Heart right ventricle (tissue), 16 donors: ENCODE data around the gene CRACR2B. TPM values are rescaled to one million over a fixed set of nuclear protein-coding genes. Genes with fewer than 3 reads are reported as not detected.

Source experiments
- ATAC-seq, 8 donors: fragments of 200-7000 bp; cut with Tn5 transposase; one replicate each; pipeline ENCODE4 v1.9.1; 2020; ENCODE audit warnings: mild to moderate bottlenecking in 8 of 8, moderate library complexity in 8 of 8, moderate number of reproducible peaks in 1 of 8
- DNase-seq, 2 donors: peaks; one replicate each; pipeline ENCODE4 v3.0.0-alpha.2; 2020
- H3K27ac ChIP-seq, 10 donors: fragments of 200-600 bp; sonication (generic) in 2 of 10; one replicate each; pipeline versions ENCODE4 v1.5.0 to v1.8.0; 2020 to 2022; ENCODE audit warnings: mild to moderate bottlenecking in 3 of 10
- H3K27me3 ChIP-seq, 7 donors: fragments of 200-600 bp; one replicate each; pipeline ENCODE4 v1.8.0; 2021 to 2022; ENCODE audit warnings: mild to moderate bottlenecking in 2 of 7
- H3K36me3 ChIP-seq, 9 donors: fragments of 200-600 bp; sonication (generic) in 1 of 9; one replicate each; pipeline versions ENCODE4 v1.5.0 to v1.8.0; 2020 to 2022; ENCODE audit warnings: mild to moderate bottlenecking in 2 of 9
- H3K4me1 ChIP-seq, 9 donors: fragments of 200-600 bp; sonication (generic) in 1 of 9; one replicate each; pipeline versions ENCODE4 v1.5.0 to v1.8.0; 2020 to 2022; ENCODE audit warnings: mild to moderate bottlenecking in 4 of 9
- H3K4me3 ChIP-seq, 10 donors: fragments of 200-600 bp; sonication (generic) in 2 of 10; one replicate each; pipeline versions ENCODE4 v1.5.0 to v1.8.0; 2020 to 2022; ENCODE audit warnings: mild to moderate bottlenecking in 7 of 10, moderate library complexity in 2 of 10
- H3K9me3 ChIP-seq, 11 donors: fragments of 200-600 bp in 10 of 11; sonication (generic) in 2 of 11; one replicate each; pipeline versions ENCODE4 v1.5.0 to v1.8.0; 2013 to 2022; ENCODE audit warnings: mild to moderate bottlenecking in 2 of 11, control low read depth in 1 of 11, moderate library complexity in 1 of 11
- WGBS, 2 donors: extraction: QIAGEN DNeasy Blood & Tissue Kit; methylation state at CpG; one replicate each; pipeline ENCODE4 v1.1.7; 2013; ENCODE audit warnings: inconsistent platforms in 1 of 2; 5-methylcytosine and 5-hydroxymethylcytosine counted together
- intact Hi-C, 10 donors: fragments of 100-400 bp; cut with DNase I; formaldehyde crosslinking; loops; one replicate each; pipeline versions ENCODE4 v1.11.1 to v1.14.2; 2022
- polyA plus RNA-seq, 2 donors: library from polyadenylated mRNA; stranded (reverse); fragments of 200-250 nt; gene quantifications; one replicate each; pipeline ENCODE4 v1.2.3, GENCODE V29; 2013
- total RNA-seq, 10 donors: library from RNA; stranded (reverse); fragmentation: NEBNext Ultra II Directional in 3 of 10; extraction: Animal tissue kit (Norgen Biotek cat#: 25700) in 3 of 10; gene quantifications; one replicate each; pipeline versions ENCODE4 v1.2.1 to v1.2.4, GENCODE V29; 2021 to 2023
- TF ChIP-seq, protein P1 (sequence below), 9 donors: fragments of 200-600 bp; sonication (generic) in 2 of 9; IDR thresholded peaks; one replicate each; pipeline versions ENCODE4 v1.5.0 to v1.8.0; 2021 to 2022; ENCODE audit warnings: antibody characterized with exemption in 9 of 9, mild to moderate bottlenecking in 5 of 9, moderate library complexity in 1 of 9
- donor health status: Arrhythmogenic right ventricular cardiomyopathy.
- donor health status: ischemic (EF 13 %, LVEDD 7.1; RV severe dilation, severe dysfunction).
- donor health status: healthy with polysubstance abuse.
- donor health status: DM: no; HTN: yes; CAD: no.
- donor health status: DM: no; HTN: no; CAD: no.
- donor health status: ischemic (EF 25% LVEDD 6.9; RV normal size, moderate dysfunction).
- donor health status: ischemic (EF 25% LVEDD 5.7; RV mildly dilated, moderate dysfunction).
- donor health status: healthy.
- donor health status: DM: yes; HTN: yes; CAD: no.
- donor health status: Ischemic cardiomyopathy.
- donor health status: ischemic (EF 35%, LVEDD 5.7; RV mildly dilated, moderate dysfunction).
- donor health status: nonischemic (EF 11% LVEDD 7.7; RV severe dilation, severe dysfunction).
- donor health status: DM: yes; HTN: yes; CAD: no.
- donor health status: PGD.
- donor health status: ischemic (EF 29% LVEDD 5.4; RV normal size, mild dysfunction).
- donor health status: nonischemic (EF 23%, LVEDD 6.1; RV moderate dilation, normal function).

CRACR2B gene
- total and polyA plus RNA-seq, 12 donors: 11.4 to 72.3 (median 17.0) TPM

DNA sequence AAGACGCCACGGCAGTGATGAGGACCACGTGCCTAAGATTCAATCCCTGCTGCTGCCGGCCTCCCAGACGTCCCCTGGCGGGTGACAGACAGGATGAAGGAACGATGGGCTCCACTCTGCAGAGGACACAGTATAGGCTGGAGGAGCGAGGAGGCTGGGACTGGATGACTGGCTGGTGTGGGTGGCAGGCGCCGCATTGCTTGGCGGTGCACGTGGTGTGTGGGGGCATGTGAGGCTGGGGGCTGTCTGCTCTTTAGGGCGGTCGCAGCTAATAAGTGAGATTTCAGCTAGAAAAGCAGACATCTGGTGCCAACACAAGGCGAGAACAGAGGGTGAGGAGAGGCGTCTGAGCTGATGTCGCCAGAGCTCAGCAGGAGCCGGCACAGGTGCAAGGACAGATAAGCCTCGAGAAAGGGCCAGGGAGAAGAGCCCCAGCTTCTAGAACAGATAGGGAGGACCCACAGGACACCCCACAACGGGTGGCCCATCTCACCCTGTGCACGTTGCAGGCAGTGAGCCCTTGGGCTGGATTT, 48.1 kb downstream of the CRACR2B start:
- H3K4me3 ChIP-seq: no peak overlapping the region
- H3K27me3 ChIP-seq: no peaks in the 10 kb centered on the region
- intact Hi-C loops: no loop called here
- WGBS, 2 donors: 88 to 89% methylated on average over 21 of the region's 21 CpGs
- H3K27ac ChIP-seq: no peak overlapping the region
- peaks cover 0 to 21% (median 0%) of the 10 kb centered on the region in 9 donors for H3K36me3 ChIP-seq
- H3K9me3 ChIP-seq: no peaks in the 10 kb centered on the region
- DNase-seq: no peak
- H3K4me1 ChIP-seq: peaks cover 0 to 10% (median 0%) of the 10 kb centered on the region in 9 donors
- no peak for ATAC-seq
- TF ChIP-seq, protein P1, sequence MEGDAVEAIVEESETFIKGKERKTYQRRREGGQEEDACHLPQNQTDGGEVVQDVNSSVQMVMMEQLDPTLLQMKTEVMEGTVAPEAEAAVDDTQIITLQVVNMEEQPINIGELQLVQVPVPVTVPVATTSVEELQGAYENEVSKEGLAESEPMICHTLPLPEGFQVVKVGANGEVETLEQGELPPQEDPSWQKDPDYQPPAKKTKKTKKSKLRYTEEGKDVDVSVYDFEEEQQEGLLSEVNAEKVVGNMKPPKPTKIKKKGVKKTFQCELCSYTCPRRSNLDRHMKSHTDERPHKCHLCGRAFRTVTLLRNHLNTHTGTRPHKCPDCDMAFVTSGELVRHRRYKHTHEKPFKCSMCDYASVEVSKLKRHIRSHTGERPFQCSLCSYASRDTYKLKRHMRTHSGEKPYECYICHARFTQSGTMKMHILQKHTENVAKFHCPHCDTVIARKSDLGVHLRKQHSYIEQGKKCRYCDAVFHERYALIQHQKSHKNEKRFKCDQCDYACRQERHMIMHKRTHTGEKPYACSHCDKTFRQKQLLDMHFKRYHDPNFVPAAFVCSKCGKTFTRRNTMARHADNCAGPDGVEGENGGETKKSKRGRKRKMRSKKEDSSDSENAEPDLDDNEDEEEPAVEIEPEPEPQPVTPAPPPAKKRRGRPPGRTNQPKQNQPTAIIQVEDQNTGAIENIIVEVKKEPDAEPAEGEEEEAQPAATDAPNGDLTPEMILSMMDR (IDR thresholded peaks at IDR 0.05): no peak

DNA sequence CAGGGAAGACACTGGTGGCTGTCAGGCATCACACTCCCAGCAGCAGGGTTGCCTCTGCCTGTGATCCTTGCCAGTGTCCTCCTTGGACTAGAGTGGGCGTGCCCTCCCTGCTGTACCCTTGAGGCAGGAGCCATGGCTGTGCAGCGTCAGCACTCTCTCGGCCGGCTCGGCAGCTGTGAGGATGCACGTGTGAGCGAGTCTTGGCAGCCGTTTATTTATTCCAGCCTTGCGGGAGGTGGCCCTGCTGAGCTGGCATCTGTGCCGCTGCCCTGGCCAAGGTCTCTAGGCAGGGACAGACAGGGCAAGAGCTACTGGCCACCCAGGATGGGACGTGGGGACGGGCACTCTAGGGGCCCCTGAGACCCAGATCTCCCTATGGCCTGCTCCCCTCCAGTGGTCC, 48.8 kb downstream of the CRACR2B start:
- H3K9me3 ChIP-seq: no peaks in the 10 kb centered on the region
- peaks cover 0 to 25% (median 0%) of the 10 kb centered on the region in 9 donors for H3K36me3 ChIP-seq
- no peak overlapping the region for H3K4me3 ChIP-seq
- ATAC-seq (peak; percentile 71 to 92 (median 85)), DNase-seq (peak; percentile 56 to 75)
- H3K27me3 ChIP-seq: no peaks in the 10 kb centered on the region
- TF ChIP-seq, protein P1 (IDR thresholded peaks at IDR 0.05): no peak
- intact Hi-C loops: no loop called here
- H3K4me1 ChIP-seq: peaks cover 0 to 10% (median 0%) of the 10 kb centered on the region in 9 donors
- 36 to 53% methylated on average over 12 of the region's 12 CpGs for WGBS, 2 donors
- no peak overlapping the region for H3K27ac ChIP-seq

DNA sequence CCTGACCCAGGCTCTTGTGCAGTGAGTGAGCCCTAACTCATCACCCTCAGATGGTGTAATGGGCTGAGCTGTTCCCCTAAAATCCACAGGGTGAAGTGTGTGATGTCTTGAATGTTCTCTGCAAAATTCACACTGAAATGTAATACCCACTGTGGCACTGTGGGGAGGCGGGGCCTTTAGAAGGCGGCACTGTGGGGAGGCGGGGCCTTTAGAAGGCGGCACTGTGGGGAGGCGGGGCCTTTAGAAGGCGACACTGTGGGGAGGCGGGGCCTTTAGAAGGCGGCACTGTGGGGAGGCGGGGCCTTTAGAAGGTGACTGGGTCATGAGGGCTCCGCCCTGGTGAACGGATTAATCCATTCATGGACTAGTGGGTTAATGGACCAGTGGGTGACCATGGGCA, 49.8 kb downstream of the CRACR2B start:
- Histone ChIP-seq H3K4me1 (peaks cover 0 to 10% (median 0%) of the 10 kb centered on the region in 9 donors), H3K36me3 (peaks cover 0 to 35% (median 0%) of the 10 kb centered on the region in 9 donors), H3K27ac (no peak overlapping the region), H3K4me3 (no peak overlapping the region), H3K9me3 (no peaks in the 10 kb centered on the region), H3K27me3 (no peaks in the 10 kb centered on the region)
- TF ChIP-seq, protein P1 (IDR thresholded peaks at IDR 0.05): no peak
- 95 to 96% methylated on average over 11 of the region's 11 CpGs for WGBS, 2 donors
- intact Hi-C loops: no loop called here
- ATAC-seq (no peak), DNase-seq (no peak)

DNA sequence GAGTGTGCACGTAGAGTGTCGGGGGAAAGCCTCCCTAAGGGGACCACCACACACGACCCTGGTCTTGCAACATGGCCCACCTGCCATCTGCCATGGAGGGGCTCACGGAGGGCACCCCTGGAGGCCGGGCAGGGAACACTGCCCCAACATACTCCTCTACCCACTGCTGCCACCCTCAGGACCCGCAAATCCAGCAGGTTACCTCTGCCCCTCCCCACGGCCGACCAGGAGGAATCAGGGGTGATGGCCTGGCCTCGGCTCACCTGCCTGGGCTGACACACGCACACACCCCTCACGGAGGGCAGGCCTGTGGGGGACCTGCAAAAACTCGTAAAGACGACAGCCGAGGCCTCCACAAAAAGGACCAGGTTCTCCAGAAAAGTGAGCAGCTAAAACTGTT, 52.7 kb downstream of the CRACR2B start:
- WGBS, 2 donors: 91 to 94% methylated on average over 14 of the region's 14 CpGs
- Histone ChIP-seq H3K4me1 (peaks cover 0 to 10% (median 0%) of the 10 kb centered on the region in 9 donors), H3K36me3 (peaks cover 0 to 52% (median 0%) of the 10 kb centered on the region in 9 donors), H3K4me3 (no peak overlapping the region), H3K9me3 (no peaks in the 10 kb centered on the region), H3K27me3 (no peaks in the 10 kb centered on the region), H3K27ac (no peak overlapping the region)
- intact Hi-C loops: no loop called here
- TF ChIP-seq, protein P1 (IDR thresholded peaks at IDR 0.05): no peak
- no peak for DNase-seq
- ATAC-seq: no peak

Other genes starting within 250 kb of the CRACR2B start
- gene IRF7, start 212.0 kb upstream of the CRACR2B start, total RNA-seq: 10 to 100 TPM in 5 of 10 donors, 1 to 10 TPM in 5; 4.5 to 20.2 (median 9.9) TPM
- gene IRF7, start 212.0 kb upstream of the CRACR2B start, polyA plus RNA-seq: 10 to 100 TPM; 12.2 to 48.4 TPM
- not detected for gene CDHR5, start 203.0 kb upstream of the CRACR2B start, total RNA-seq
- gene CDHR5, start 203.0 kb upstream of the CRACR2B start, polyA plus RNA-seq: not detected
- gene SCT, start 200.7 kb upstream of the CRACR2B start, total RNA-seq: 1 to 10 TPM in 2 of 10 donors, under 1 TPM in 1, not detected in 7; 0.99 to 2.0 (median 1.0) TPM
- under 1 TPM in 1 of 2 donors, not detected in 1; 0.64 TPM for gene SCT, start 200.7 kb upstream of the CRACR2B start, polyA plus RNA-seq
- gene DRD4, start 190.7 kb upstream of the CRACR2B start, total RNA-seq: under 1 TPM in 6 of 10 donors, not detected in 4; 0.19 to 0.72 (median 0.49) TPM
- gene DRD4, start 190.7 kb upstream of the CRACR2B start, polyA plus RNA-seq: under 1 TPM in 1 of 2 donors, not detected in 1; 0.09 TPM
- 10 to 100 TPM; 11.0 to 25.7 (median 15.5) TPM for gene DEAF1, start 132.7 kb upstream of the CRACR2B start, total RNA-seq
- gene DEAF1, start 132.7 kb upstream of the CRACR2B start, polyA plus RNA-seq: 10 to 100 TPM; 18.3 to 39.9 TPM
- gene TMEM80, start 132.1 kb upstream of the CRACR2B start, total RNA-seq: 10 to 100 TPM; 10.6 to 24.2 (median 14.5) TPM
- 10 to 100 TPM; 10.1 to 21.4 TPM for gene TMEM80, start 132.1 kb upstream of the CRACR2B start, polyA plus RNA-seq
- gene EPS8L2, start 121.7 kb upstream of the CRACR2B start, total RNA-seq: 1 to 10 TPM; 1.2 to 6.7 (median 2.3) TPM
- gene EPS8L2, start 121.7 kb upstream of the CRACR2B start, polyA plus RNA-seq: 1 to 10 TPM; 3.4 to 3.9 TPM
- 100 to 1,000 TPM in 5 of 10 donors, 10 to 100 TPM in 5; 76.2 to 115 (median 96.3) TPM for gene TALDO1, start 80.5 kb upstream of the CRACR2B start, total RNA-seq
- gene TALDO1, start 80.5 kb upstream of the CRACR2B start, polyA plus RNA-seq: 100 to 1,000 TPM in 1 of 2 donors, 10 to 100 TPM in 1; 55.3 to 124 TPM
- gene GATD1, start 50.4 kb upstream of the CRACR2B start, total RNA-seq: 10 to 100 TPM; 20.6 to 29.4 (median 26.0) TPM
- gene GATD1, start 50.4 kb upstream of the CRACR2B start, polyA plus RNA-seq: 10 to 100 TPM; 15.0 to 32.4 TPM
- under 1 TPM in 9 of 10 donors, not detected in 1; 0.22 to 0.80 (median 0.38) TPM for gene CEND1, start 37.8 kb upstream of the CRACR2B start, total RNA-seq
- under 1 TPM; 0.75 to 0.80 TPM for gene CEND1, start 37.8 kb upstream of the CRACR2B start, polyA plus RNA-seq
- gene SLC25A22, start 29.6 kb upstream of the CRACR2B start, total RNA-seq: 1 to 10 TPM; 2.2 to 8.6 (median 4.0) TPM
- gene SLC25A22, start 29.6 kb upstream of the CRACR2B start, polyA plus RNA-seq: 10 to 100 TPM in 1 of 2 donors, 1 to 10 TPM in 1; 3.0 to 11.1 TPM
- 10 to 100 TPM in 3 of 10 donors, 1 to 10 TPM in 7; 5.2 to 13.9 (median 6.9) TPM for gene PIDD1, start 22.7 kb upstream of the CRACR2B start, total RNA-seq
- 10 to 100 TPM in 1 of 2 donors, 1 to 10 TPM in 1; 6.3 to 32.4 TPM for gene PIDD1, start 22.7 kb upstream of the CRACR2B start, polyA plus RNA-seq
- 1,000 to 10,000 TPM in 3 of 10 donors, 100 to 1,000 TPM in 7; 765 to 1,177 (median 850) TPM for gene RPLP2, start 18.0 kb upstream of the CRACR2B start, total RNA-seq
- gene RPLP2, start 18.0 kb upstream of the CRACR2B start, polyA plus RNA-seq: 1,000 to 10,000 TPM; 1,402 to 1,699 TPM
- gene PNPLA2, start 9.0 kb upstream of the CRACR2B start, total RNA-seq: 100 to 1,000 TPM; 183 to 359 (median 251) TPM
- gene PNPLA2, start 9.0 kb upstream of the CRACR2B start, polyA plus RNA-seq: 100 to 1,000 TPM; 114 to 148 TPM
- gene CD151, start 5.0 kb downstream of the CRACR2B start, total RNA-seq: 100 to 1,000 TPM; 286 to 668 (median 466) TPM
- gene CD151, start 5.0 kb downstream of the CRACR2B start, polyA plus RNA-seq: 100 to 1,000 TPM; 444 to 684 TPM
- 100 to 1,000 TPM; 194 to 279 (median 234) TPM for gene POLR2L, start 14.6 kb downstream of the CRACR2B start, total RNA-seq
- gene POLR2L, start 14.6 kb downstream of the CRACR2B start, polyA plus RNA-seq: 100 to 1,000 TPM; 148 to 279 TPM
- gene TSPAN4, start 14.9 kb downstream of the CRACR2B start, total RNA-seq: 10 to 100 TPM; 22.2 to 46.4 (median 26.9) TPM
- gene TSPAN4, start 14.9 kb downstream of the CRACR2B start, polyA plus RNA-seq: 10 to 100 TPM; 44.4 to 66.5 TPM
- gene CHID1, start 82.9 kb downstream of the CRACR2B start, total RNA-seq: 10 to 100 TPM; 47.9 to 75.2 (median 62.4) TPM
- gene CHID1, start 82.9 kb downstream of the CRACR2B start, polyA plus RNA-seq: 10 to 100 TPM; 40.1 to 53.5 TPM
- 10 to 100 TPM; 28.9 to 58.4 (median 38.8) TPM for gene AP2A2, start 98.0 kb downstream of the CRACR2B start, total RNA-seq
- 10 to 100 TPM; 24.3 to 27.9 TPM for gene AP2A2, start 98.0 kb downstream of the CRACR2B start, polyA plus RNA-seq
- not detected for gene MUC6, start 208.8 kb downstream of the CRACR2B start, total RNA-seq
- under 1 TPM; 0.01 to 0.07 TPM for gene MUC6, start 208.8 kb downstream of the CRACR2B start, polyA plus RNA-seq
- under 1 TPM in 1 of 10 donors, not detected in 9; 0.03 TPM for gene MUC2, start 247.0 kb downstream of the CRACR2B start, total RNA-seq
- not detected for gene MUC2, start 247.0 kb downstream of the CRACR2B start, polyA plus RNA-seq